ENCODE measurements around the gene UGT1A9.

DNA sequence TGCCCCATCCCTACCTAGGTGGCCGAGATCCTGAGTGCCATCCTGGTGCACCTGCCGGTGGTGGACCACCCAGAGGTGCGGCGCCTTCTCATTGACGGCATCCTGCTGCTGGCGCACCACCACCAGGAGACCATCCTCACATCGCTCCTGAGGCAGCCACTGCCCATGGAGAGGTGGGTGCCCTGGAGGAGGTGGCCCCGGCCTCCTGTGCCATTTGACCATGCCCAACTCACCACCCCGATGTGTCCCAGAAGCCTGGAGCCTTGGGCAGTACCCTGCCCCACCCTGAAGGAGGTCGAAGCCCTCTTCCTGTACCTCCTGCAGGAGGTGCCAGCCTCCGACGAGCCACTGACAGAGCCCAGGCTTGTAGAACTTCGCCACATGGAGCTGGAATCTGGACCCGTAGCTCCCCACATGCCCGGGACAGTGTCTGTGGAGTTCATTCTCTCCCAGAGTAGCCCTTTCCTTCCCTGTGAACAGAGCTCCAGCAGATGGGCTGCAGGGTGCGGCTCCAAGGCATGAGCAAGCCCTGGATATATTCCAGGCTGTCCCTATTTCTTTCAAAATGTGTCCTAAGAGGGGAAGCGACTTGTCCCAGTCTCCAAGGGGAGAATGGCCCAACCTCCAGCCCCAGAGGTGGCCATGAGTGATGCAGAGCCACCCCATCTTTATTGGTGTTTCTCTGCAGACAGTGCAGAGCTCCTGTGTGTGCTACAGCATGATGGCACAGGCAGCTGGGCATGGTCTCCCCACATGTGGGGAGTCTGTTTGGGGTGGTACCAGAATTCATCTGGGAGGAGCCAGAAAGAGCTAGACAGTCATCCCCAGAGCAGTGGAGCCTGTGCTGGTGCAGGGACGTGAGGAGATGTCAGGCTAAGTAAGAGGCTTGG is 148.4 kb downstream of the UGT1A9 start:
- TF ChIP-seq POLR2A (IDR thresholded peaks at IDR 0.05) (no peak), CTCF (IDR thresholded peaks at IDR 0.05) (no peak), EP300 (IDR thresholded peaks at IDR 0.05) (no peak)
